T follicular helper cell (primary cell): ENCODE results near the gene CAMTA2.

Experiments used
- DNase-seq: peaks from one replicate; pipeline ENCODE4 v3.0.0-alpha.2; 2020; ENCODE audit warnings: low read depth

The CAMTA2 gene

GRCh38 chr17:4969047-4969550 is 18.4 kb downstream of the CAMTA2 start:
- DNase-seq: no peak

GRCh38 chr17:4968486-4969046 is 18.9 kb downstream of the CAMTA2 start:
- no peak for DNase-seq

- peak; percentile 88 for DNase-seq
These were observed 19.7 kb downstream of the CAMTA2 start, which contains the start of gene SPAG7 for GRCh38 chr17:4967539-4968485. SPAG7 (minus strand) TSS chr17:4967817; CDS start chr17:4967804, 13 bp downstream.

DNA sequence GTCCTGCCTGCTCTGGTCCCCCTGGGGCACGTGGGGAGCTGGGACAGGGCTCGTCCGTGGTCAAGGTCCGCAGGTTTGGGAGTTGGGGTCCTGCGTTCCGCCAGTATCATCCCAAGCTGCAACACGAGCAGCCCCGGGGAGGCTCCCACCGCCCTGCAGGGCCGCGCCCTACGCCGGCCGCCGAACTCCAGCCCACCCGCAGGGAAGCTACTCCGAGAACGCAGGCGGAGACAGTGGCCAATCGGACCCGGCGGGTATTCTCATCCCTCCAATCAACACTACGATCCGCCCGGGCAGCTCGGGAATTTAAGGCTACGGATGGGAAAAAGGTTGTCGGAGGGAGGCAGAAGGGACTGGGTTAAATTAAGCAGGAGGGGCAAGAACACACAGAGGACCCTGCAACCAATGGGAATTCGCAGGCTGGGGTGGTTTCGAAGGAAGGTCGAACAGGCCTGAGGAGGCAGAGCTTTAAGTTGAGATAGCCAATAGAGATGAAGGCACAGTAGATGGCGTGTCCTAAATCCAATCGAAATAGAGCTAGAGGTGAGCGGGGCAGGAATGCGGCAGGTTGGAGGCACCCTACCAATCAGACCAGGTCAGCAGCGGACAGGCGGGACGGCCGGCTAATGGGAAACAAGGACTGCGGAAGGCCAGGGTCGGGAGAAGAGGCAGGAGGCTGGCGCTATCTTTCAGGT is 20.5 kb downstream of the CAMTA2 start:
- DNase-seq: peak; percentile 86

DNA sequence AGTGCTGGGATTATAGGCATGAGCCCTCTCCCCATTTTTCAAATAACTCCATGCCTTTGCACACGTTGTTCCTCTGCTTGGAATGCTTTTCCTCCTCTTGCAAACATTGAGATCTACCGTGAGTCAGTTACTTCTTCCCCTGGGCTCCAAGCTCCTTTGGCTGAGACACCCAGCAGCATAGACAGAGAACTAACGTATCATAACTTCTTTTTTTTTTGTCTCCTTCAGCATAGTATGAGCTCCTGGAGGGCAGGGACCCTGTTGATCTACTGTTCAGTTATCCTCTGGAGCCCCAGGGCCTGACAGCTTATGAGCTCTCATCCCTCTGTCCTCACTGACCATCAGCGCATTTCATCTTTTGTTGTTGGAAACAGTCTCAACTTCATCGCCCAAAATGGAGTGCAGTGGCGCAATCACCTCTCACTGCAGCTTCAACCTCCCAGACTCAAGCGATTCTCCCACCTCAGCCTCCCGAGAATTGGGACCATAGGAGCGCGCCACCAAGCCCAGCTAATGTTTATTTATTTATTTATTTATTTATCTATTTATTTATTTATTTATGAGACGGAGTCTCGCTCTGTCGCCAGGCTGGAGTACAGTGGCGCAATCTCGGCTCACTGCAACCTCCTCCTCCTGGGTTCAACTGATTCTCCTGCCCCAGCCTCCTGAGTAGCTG is 22.0 kb downstream of the CAMTA2 start:
- DNase-seq: no peak

GRCh38 chr17:4960279-4960922 is 27.1 kb downstream of the CAMTA2 start:
- no peak for DNase-seq

GRCh38 chr17:4959261-4959965 is 28.1 kb downstream of the CAMTA2 start:
- no peak for DNase-seq

DNA sequence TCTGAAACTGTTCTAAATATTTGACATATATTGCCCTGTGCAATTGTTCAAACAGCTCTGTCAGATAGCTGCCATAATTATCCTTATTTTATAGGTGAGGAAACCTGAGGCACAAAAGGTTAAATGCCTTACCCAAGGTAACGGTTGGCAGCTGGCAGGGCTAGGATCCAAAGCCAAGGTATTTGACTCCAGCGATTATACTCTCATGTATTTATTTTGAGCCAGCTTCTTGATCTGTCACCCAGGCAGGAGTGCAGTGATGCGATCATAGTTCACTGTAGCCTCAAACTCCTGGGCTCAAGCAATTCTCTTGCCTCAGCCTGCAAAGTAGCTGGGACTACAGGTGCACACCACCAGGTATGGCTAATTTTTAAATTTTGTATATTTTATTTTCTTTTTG is 29.4 kb downstream of the CAMTA2 start:
- DNase-seq: no peak

GRCh38 chr17:4956493-4957061 is 30.9 kb downstream of the CAMTA2 start:
- DNase-seq: peak; percentile 21

DNA sequence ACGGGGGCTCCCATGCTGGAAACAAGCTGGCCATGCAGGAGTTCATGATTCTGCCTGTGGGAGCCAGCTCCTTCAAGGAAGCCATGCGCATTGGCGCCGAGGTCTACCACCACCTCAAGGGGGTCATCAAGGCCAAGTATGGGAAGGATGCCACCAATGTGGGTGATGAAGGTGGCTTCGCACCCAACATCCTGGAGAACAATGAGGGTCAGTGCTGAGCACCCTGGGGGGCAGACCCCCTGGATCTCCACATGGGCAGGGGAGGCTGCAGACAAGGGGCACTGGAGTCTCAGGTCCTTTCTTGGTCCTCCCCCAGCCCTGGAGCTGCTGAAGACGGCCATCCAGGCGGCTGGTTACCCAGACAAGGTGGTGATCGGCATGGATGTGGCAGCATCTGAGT is 32.4 kb downstream of the CAMTA2 start:
- no peak for DNase-seq

GRCh38 chr17:4953451-4953961 is 34.0 kb downstream of the CAMTA2 start:
- DNase-seq: no peak

DNA sequence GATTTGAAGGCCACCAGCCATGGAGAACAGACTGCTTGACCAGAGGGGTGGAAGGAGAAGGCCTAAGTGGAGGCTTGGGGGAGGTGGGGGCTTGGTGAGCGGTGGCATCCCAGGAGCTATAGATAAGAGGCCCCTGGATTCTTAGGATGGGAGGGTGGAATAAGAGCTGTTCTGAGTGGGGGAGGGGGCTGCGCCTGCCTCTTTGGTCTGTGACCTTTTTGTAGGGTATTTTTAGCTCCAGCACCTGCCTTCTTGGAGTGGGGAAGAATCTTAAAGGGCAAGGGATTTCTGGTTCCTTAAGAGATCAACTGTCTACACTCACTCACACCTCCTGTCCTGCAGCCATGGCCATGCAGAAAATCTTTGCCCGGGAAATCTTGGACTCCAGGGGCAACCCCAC is 36.0 kb downstream of the CAMTA2 start:
- DNase-seq: no peak

GRCh38 chr17:4950746-4951204 is 36.7 kb downstream of the CAMTA2 start, which contains the start of gene ENO3:
ENO3 (plus strand) TSS chr17:4951119; CDS start chr17:4951830, 711 bp downstream.
- DNase-seq: no peak

DNA sequence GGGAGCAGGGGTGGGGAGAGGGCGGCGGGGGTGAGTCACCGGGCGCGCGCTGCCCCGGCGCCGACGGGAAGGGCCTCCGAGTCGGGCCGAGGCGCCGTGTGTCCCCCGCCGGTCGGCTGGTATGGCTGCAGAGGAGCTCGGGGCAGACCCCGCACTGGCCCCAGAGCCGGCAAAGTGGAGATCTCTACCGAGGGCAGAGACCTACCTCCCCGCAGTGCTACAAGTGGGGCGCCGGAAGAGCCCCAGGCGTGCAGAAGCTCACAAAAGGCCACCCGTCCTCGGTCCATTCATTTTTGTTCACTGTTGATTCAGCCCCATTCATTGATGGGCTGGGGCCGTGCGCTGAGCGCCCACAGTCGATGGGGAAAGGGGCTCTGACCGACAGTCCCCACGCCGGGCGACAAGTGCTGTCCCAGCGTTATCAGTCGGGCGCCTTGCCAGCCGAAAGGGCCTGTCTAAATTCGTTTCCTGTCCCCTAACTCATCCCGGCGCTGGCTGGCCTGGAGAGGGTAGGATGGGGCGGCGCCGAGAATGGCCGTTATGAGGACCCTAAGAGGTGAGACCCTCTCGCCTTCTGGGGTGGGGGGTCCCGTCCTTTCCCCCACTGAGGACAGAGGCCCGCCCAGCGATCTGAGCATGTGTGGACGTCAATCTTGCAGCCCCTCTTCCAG is 37.3 kb downstream of the CAMTA2 start:
- no peak for DNase-seq

DNA sequence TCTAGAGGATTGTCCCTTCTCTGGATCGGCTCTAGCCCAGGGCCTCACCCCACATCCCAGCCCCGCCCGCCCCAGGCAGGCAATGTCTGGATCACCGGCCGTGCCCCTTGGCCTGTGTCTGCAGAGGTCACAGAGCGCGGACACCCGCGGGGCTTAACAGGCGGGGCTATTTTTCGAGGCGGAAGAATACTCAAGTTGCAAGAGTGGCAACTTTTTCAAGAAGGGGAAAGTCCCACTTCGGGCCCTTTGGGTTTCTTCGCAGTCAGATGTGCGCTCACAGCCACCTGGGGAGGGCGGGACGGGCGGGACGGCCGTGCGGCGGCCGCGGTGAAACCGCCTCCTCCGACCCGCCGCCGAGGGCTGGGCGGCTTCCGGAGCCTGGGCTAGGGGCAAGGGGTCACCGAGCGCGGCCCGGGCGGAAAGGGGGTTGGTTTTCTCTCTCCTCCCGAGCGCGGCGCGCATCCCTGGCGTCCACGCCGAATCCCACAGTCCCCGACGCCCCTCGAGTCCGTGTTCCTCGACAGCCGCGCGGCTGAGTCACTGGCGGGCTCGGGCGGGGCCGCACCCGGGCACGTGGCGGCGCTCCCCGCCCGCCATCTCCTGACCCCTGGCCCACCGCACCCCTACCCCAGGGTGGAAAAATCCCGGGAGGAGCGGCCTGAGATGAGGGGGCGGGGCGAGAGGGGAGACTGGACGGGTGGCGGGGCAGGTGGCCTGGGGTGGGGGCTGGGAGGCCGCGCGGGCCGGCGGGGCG is 38.0 kb downstream of the CAMTA2 start:
- peak; percentile 68 for DNase-seq

GRCh38 chr17:4948931-4949320 is 38.5 kb downstream of the CAMTA2 start:
- DNase-seq: peak; percentile 47

DNA sequence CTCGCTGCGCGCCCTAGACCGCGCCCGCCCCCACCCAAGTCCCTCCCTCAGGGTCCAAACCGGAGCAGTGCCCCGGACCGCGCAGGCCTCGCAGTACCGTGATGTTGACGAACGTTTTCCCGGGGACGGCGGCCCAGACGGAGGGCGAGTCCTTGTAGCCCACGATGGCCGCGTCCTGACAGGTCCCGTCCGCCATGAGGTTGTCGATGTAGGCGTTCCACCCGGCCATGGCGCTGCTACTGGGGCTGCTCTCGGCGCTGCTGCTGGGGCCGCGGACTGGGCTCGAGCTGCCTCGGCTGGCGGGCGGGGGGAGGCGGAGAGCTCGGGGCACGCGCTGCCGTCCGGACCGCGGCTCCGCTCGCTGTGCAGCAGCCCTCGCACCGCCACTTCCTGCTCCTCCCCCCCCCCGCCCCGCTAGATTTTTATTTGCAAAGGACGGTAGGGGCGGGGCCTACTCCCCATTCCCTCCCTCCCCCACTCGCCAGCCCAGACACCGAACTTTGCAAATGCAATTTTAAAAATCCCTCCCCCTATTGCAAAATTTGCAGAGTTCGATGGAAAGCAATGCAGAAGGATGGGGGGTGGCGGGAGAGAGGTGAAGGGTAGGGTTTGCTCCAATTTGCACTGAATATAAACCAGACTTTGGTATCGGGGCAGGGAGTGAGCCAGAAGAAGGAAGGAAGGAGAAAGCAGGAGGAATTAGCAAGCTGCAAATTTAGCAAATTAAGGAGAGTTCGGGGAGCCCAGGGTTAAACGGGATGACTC is 39.1 kb downstream of the CAMTA2 start, which contains the start of gene PFN1:
TSS of gene PFN1 (minus strand) at position 365 of the 765 bp plus-strand sequence. CDS start at position 229, 136 bp downstream.
- peak; percentile 85 for DNase-seq
